Measurements from ENCODE around the gene SIRT4.

DNA sequence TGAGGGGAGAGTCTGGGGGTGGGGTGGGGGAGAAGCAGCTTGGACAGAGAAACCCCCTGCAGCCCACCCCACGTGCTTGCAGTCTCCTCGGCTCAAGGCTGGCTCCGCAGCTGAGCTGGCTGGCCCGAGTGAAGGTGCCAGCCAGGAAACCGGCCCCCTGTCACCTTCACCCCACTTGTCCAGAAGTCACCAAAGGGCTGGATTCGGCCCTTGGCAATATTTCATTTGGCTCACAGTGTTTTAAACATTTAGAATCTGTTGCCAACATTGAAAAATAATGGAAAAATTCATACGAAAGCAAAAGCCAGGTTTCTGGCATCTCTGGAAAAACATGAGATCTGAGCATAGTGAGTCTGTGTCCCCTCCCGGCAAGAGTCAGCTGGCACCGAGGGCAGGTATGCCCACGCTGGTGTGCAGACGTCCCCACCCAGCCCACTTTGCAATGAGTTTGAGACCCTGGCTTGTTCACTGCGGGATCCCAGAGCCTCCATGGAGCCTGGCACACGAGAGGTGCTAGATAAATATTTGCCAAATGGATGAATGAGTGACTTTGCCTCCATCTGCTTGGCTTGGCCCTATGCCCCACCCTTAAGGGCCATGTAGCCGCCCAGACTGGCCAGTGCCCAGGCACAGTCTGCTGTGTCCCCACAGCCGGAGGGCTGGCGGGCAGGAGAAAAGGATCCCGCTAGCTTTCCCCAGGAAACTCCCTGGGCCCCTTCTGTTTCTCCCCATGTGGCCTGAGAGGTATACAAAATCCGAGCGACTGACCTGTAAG is 48.6 kb downstream of the SIRT4 start:
- TF ChIP-seq NR3C1 (CRISPR knock-in tag; conservative IDR thresholded peaks at IDR 0.05; ENCODE audit: low read depth) (no peak), CBFB (CRISPR knock-in tag; IDR thresholded peaks at IDR 0.05; ENCODE audit: low read depth) (no peak), ATF1 (CRISPR knock-in tag; IDR thresholded peaks at IDR 0.05) (no peak)
- TF ChIP-seq, protein P1, sequence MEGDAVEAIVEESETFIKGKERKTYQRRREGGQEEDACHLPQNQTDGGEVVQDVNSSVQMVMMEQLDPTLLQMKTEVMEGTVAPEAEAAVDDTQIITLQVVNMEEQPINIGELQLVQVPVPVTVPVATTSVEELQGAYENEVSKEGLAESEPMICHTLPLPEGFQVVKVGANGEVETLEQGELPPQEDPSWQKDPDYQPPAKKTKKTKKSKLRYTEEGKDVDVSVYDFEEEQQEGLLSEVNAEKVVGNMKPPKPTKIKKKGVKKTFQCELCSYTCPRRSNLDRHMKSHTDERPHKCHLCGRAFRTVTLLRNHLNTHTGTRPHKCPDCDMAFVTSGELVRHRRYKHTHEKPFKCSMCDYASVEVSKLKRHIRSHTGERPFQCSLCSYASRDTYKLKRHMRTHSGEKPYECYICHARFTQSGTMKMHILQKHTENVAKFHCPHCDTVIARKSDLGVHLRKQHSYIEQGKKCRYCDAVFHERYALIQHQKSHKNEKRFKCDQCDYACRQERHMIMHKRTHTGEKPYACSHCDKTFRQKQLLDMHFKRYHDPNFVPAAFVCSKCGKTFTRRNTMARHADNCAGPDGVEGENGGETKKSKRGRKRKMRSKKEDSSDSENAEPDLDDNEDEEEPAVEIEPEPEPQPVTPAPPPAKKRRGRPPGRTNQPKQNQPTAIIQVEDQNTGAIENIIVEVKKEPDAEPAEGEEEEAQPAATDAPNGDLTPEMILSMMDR (IDR thresholded peaks at IDR 0.05) = no peak
- TF ChIP-seq, protein P2, sequence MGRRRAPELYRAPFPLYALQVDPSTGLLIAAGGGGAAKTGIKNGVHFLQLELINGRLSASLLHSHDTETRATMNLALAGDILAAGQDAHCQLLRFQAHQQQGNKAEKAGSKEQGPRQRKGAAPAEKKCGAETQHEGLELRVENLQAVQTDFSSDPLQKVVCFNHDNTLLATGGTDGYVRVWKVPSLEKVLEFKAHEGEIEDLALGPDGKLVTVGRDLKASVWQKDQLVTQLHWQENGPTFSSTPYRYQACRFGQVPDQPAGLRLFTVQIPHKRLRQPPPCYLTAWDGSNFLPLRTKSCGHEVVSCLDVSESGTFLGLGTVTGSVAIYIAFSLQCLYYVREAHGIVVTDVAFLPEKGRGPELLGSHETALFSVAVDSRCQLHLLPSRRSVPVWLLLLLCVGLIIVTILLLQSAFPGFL (CRISPR knock-in tag; IDR thresholded peaks at IDR 0.05; ENCODE audit: borderline replicate concordance) = no peak
- TF ChIP-seq, protein P3, sequence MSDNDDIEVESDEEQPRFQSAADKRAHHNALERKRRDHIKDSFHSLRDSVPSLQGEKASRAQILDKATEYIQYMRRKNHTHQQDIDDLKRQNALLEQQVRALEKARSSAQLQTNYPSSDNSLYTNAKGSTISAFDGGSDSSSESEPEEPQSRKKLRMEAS (CRISPR knock-in tag; IDR thresholded peaks at IDR 0.05) = no peak
